DLD1 (cell line): ENCODE data around the gene MEPCE.
"Not testable (repeated sequence)": the region's sequence is repeated elsewhere in the genome, so short reads cannot be mapped to it uniquely, and the experiment has no call there.

Experiments
- in situ Hi-C: cut with HindIII; loops from 2 replicates; pipeline ENCODE4 v1.10.0; 2017; ENCODE audit warnings: low sequenced_read_pairs

The MEPCE gene

DNA sequence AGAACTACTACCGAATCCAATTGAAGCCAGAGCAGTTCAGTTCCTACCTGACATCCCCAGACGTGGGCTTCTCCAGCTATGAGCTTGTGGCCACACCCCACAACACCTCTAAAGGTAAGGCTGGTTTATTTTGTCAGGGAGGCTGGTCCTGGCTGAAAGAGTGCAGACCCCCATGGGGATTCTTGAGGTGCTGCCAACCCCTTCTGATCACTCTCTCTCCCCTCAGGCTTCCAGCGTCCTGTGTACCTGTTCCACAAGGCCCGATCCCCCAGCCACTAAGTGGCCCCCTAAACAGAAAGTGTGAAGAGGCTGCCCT lies 3.6 kb downstream of the MEPCE start:
- in situ Hi-C loops, result no loop called here

DNA sequence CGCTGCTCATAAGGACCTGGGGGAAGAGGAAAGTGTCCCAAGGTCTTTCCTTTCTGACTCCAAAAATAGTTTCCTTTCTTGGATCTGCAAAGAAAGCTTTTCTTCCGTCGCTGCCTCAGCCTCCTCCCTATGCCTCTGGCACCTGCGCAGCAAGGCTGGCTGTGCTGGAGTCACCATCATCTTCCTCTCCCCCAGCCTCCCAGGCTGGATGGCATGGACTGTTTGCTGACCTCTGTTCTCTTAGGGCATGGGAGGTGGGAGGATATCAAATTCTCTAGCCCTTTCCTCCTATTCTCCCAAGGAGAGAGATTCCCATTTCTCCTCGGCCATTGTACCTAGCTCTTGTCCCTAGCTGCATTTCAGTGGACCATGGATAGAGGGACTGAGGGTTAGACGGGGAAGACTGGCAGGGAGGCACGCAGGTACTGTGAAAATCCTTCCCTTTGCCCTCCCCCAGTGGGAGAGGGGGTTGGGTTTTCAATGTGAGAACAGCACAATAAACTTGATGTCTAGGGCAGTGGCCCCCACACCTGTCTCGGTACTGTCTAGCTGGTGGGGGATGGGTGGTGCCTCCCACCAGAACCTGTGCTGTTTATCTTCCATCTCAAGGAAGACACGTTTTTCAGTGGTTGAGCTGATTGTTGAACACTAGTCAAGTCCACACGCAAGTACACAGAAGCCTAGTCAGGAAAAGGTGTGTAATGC lies 4.1 kb downstream of the MEPCE start:
- in situ Hi-C loops, result no loop called here

DNA sequence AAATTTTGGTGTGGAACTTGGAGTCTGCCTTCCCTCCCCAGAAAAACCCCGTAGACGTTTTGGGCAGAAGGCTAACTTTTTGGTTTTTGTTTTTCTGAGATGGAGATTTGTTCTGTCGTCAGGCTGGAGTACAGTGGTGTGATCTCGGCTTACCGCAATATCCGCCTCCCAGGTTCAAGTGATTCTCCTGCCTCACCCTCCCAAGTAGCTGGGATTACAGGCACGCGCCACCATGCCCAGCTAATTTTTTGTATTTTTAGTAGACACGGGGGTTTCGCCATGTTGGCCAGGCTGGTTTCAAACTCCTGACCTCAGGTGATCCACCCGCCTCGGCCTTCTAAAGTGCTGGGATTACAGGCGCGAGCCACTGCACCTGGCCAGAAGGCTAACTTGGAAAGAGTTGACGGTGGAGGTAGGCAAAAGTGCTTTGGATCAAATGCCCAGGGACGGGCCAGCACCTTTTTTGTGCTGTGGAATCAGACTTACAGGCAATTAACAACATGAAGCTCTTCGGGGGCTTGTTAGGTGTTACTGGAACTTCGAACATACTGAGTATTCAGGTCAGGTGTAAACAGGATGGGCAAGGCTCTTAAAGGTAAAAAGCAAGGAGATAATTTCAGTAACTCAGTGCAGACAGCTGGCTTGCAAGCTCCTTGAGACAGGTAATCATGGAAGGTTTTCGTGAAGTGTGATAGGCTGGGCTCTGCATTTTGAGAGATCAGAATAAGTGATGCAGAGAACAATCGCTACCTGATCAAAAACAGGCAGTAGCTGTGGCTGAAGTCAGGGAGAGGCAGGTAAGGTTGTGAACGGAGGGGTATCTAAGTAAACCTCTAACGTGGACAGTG lies 4.9 kb downstream of the MEPCE start:
- in situ Hi-C loops, result no loop called here

DNA sequence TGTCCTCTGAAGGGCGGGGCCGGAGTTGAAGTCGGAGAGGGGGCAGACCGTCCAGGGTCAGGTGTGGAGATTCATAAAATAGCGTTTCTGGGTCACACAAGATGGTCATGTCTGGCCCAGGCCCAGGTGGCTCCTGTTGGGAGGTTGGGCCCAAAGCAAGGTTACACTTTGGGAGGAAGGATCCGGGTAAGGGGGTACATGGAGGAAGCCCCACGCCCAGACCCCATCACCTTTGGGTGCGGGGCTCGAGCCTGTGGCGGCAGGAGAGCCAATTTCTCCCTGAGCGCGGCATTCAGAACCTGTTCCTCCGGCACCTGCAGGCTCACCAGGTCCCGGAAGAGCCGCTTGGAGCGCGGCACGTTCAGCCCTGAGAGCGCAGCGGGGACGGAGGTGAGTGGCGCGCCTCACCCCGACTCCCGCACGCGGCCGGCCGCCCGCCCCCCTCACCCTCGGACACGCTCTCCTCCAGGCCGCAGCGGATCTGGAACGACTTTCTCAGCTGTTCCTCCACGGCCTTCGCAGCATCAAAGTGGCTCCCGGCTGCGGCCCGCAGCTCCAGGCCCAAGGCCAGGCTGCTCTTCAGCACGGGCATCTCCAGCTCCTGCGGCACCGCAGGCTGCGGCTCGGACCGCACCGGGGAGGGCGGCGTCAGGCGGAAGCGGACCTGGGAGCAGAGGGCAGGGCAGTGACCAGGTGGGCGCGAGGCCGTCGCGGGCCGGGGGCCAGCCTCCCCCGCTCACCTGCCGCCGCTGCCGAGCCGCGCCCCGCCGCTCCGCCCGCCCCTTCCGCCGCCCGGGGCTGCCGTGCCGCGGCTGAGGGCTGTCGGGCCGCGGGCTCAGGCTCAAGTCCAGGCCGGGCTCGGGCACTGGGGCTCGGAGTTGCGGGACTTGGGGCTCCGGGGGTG lies 6.0 kb downstream of the MEPCE start:
- in situ Hi-C loops, result no loop called here

DNA sequence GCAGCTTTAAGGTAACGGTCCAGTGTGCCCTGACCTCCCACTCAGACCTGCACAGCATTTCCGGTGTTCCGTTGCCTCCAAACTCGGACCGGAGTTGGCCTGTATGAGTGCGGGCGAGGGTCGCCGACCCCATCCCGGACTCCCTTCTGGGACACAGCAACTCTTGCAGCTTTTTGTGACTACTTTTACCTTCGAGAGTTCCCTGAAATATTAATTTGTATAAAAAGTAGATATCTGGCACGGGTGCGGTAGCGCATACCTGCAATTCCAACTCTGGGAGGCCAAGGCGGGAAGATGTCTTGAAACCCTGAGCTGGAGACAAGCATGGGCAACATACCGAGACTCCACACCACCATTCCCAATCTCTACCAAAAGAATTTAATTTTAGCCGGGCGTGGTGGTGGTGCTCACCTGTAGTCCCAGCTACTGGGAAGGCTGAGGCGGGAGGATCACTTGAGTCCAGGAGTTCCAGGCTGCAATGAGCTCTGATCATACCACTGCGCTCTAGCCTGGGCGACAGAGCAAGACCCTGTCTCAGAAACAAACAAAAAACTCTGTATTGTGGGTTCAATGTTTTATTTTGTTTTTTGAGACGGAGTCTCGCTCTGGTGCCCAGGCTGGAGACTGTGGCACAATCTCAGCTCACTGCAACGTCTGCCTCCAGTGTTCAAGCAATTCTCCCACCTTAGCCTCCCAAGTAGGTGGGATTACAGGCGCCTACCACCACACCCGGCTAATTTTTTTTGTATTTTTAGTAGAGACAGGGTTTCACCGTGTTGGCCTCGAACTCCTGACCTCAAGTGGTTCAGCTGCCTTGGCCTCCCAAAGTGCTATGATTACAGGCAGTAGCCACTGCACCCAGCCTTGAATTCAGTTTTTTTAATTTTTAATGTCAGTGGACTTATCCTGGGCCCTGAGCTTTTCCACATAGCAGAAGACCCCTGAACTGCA lies 7.8 kb downstream of the MEPCE start:
- in situ Hi-C loops, result no loop called here

DNA sequence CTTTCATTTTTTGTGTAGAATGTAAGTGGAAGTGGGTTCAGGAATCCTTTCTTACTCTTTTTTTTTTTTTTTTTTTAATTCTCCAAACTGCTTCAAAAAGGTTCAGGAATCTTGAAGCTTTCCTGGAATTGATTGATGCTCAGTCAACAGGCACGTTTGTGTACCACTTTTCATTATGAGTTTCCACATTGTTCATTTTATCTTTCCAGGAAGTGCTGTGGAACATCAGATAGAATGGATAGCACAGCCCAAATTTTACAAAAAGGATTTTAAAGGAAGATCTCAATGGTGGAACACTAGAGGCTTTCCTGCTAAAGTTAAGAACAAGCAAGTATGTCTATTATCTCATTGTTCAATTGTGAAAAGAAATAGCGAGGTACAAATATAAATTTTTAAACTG lies 8.5 kb downstream of the MEPCE start:
- in situ Hi-C loops, result no loop called here

DNA sequence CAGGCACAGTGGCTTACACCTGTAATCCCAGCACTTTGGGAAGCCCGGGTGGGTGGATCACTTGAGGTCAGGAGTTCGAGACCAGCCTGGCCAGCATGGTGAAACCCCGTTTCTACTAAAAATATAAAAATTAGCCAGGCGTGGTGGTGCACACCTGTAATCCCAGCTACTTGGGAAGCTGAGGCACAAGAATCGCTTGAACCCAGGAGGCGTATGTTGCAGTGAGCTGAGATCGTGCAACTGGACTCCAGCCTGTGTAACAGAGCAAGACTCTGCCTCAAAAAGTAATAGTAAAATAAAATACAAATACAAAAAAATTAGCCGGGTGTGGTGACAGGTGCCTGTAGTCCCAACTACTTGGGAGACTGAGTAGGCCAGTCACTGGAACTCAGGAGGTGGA lies 9.1 kb downstream of the MEPCE start:
- in situ Hi-C loops, result not testable (repeated sequence)

DNA sequence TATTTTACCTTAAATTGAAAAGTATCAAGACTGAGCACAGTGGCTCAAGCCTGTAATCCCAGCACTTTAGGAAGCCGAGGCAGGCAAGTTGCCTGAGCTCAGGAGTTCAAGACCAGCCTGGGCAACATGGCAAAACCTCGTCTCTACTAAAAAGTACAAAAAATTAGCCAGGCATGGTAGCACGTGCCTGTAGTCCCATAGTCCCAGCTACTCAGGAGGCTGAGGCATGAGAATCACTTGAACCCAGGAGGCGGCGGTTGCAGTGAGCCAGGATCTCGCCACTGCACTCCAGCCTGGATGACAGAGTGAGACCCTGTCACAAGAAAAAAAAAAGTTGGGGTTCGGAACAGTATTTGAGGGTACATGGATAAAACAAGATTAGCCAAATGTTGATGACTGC lies 9.6 kb downstream of the MEPCE start:
- in situ Hi-C loops, result not testable (repeated sequence)

DNA sequence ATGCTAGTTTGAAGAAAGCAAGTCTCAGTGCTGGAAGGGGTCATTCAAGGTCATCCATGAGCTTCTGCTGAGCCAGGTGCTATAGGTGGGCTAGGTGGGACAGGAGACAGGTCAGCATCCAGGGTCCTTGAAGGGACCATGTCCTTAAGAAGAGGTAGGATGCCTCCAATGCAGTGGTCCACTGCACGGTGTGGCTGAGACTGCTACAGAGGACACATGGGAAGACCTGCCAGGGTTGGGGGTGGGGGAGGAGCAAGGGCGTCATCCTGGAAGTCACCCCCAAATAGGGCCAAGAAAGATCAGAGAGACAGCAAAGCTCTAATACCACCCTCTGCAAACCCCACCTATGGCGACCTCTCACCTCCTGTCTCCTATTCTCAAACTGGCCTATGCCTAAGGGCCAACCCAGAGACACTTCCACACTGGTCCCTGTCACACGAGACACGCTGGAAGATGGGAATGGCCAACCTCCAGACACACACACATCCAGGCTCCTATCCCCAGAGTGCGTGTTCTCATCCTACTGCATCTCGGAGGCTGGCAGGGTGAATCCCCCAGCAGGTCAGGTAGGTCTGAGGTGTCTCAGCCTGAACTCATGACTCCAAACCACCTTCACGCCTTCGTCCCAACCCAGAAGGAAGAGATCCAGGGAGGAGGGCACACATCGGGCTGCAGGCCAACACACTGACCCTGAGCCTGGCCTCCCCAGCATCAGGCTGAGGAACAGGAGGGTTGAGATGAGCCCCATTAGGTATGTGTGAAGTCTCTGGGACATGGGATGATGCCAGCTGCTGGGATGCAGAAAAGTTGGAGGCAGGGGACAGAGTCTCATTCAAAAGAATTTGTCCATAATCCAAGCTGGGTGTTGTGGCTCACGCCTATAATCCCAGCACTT lies 12.3 kb downstream of the MEPCE start:
- in situ Hi-C loops, result no loop called here

DNA sequence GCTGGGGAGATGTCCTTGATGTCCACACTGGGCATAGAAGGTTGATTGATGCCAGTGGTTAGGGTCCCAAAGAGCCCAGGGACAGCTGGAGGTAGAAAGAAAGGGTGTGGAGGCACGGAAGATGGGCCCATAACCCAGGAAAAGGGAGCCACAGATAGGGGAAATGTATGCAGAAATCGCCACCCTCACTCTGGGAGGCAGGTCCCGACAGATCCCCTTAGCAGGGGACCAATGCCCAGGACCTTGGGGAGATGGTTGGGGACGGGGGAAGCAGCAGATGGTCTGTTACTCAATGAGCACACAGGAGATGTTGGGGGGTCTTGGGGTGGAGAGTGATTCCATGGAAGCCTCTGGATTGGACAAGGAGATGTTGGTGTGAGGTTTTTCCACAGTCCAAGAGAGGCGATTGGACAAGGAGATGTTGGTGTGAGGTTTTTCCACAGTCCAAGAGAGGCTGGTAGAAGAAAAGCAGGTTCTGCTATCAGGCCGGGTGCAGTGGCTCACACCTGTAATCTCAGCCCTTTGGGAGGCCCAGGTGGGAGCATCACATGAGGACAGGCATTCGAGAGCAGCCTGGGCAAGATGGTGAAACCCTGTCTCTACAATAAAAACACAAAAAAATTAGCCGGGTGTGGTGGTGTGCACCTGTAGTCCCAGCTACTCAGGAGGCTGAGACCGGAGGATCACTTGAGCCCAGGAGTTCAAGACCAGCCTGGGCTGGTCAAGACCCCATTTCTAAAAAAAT lies 13.6 kb downstream of the MEPCE start:
- in situ Hi-C loops, result no loop called here

DNA sequence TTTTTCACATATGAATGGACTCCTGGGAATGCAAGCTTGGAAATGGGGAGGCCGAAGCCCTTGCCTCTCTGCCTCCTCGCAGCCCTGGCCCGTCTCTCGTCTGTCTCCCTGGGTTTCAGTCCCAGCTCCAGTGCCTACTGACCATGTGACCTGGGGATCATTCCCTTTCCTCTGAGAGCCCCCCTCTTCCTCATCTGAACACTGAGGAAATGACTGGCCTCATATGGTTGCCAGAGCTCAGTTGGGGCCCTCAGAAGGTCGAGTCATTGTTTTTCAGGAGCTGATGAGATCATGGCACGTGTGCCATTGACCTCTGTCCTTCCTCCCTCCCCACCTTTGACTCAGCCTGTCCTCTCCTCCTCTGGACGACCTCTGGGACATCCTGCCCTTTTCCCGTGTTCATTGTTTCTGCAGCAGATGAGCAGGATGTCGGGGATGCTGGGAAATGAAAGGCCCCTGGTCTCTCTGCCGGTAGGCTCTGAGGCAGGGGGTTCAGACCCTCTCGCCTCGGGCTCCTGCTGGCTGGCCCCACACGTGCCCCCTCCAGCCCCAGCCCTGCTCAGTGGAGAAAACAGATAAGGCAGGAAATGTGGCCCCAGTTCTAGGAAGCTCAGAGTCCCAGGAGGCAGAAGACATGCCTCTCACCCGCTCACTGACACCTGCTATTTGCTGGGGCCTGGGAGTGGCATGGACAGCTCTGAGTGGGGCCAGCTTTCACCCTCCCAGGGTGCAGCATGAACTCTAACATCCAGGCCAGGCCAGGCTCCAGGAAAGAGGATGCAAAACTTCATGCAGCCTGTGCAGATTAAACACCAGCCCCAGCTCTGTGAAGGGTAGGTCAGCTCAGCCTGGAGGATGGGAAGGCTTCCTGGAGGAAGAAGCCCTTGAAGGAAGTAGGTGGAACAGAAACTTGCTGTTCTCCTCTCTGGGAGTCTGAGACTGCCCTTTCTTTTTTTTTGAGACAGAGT lies 15.0 kb downstream of the MEPCE start:
- in situ Hi-C loops, result no loop called here

DNA sequence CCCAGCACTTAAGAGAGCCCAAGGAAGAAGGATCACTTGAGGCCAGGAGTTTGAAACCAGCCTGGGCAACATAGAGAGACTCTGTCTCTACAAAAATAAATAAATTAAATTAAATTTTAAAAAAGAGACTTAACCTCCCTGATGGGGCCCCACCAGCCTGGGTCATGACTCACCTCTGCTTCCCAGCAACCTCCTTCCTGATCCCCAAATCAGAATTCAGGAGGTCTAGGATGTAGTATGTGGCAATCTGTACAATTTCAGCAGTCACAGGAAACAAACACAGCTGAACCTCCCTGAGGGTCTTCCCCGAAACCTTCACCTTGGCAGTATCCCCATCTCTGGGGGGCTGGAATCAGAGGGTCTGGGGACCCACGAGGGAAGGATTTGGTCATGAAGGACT lies 16.4 kb downstream of the MEPCE start:
- in situ Hi-C loops, result no loop called here

DNA sequence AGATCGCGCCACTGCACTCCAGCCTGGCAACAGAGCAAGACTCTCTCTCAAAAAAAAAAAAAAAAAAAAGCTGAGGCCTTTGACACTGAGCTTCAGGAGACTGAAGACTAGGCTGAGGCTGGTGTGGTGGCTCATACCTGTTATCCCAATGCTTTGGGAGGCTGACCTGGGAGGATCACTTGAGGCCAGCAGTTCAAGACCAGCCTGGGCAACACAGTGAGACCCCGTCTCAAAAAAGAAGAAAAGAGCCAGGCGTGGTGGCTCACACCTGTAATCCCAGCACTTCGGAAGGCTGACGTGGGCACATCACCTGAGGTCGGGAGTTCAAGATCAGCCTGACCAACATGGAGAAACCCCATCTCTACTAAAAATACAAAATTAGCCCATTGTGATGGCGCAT lies 17.7 kb downstream of the MEPCE start:
- in situ Hi-C loops, result not testable (repeated sequence)

DNA sequence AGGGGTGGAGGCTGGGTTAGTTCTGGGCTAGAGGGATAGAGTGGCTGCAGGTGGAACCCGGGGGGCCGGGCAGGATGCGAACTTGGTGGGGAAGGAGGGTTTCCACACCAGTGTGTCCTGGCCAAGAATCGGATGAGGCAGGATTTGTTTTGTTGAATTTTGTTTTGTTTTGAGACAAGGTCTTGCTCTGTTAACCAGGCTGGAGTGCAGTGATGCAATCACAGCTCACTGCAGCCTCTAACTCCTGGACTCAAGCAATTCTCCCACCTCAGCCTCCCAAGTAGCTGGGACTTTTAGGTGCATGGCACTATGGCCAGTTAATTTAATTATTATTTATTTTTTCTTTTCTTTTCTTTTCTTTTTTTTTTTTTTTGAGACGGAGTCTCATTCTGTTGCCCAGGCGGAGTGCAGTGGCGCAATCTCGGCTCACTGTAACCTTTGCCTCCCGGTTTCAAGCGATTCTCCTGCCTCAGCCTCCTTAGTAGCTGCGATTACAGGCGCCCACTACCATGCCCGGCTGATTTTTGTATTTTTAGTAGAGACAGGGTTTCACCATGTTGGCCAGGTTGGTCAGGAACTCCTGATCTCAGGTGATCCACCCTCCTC lies 19.7 kb downstream of the MEPCE start:
- in situ Hi-C loops, result no loop called here

DNA sequence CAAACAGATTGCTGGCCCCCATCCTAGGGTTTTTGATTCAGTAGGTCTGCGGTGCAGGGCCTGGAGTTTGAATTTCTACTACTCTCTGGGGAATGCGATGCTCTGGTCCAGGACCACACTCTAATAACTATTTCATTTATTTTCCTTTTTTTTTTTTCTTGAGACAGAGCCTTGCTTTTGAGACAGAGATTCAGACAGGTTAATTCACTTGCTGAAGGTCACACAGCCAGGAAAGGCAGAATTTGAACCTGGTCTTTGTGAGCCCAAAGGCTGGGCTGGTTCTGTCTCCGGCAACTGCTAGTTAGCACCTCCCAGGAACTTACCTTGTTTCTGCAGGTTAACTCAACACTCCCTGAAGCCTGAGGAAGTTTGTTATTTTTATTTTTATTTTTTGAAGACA lies 22.9 kb downstream of the MEPCE start:
- in situ Hi-C loops, result no loop called here

DNA sequence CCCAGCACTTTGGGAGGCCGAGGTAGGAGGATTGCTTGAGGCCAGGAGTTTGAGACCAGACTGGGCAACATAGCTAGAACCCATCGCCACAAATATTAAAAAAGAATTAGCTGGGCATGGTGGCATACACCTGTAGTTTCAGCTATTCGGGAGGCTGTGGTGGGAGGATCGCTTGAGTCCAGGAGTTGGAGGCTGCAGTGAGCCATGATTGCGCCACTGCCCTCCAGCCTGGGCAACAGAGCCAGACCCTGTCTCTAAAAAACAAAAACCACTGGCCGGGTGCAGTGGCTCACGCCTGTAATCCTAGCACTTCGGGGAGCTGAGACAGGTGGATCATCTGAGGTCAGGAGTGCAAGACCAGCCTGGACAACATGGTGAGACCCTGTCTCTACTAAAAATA lies 24.2 kb downstream of the MEPCE start:
- in situ Hi-C loops, result not testable (repeated sequence)

DNA sequence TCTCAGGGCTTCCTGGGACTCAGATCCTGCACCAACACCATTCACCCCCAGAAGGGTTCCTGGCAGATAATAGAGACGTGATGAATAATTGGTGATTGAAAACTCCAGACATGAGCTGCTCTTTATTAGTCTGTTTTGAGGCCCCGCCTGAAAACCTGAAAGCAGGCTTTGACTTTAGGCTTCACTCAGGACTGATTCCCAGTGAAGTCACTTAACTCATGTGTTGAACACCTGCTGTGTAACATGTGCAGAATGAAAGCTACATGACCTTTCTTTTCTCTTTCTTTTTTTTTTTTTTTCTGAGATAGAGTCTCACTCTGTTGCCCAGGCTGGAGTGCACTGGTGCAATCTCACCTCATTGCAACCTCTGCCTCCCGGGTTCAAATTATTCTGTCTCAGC lies 25.6 kb downstream of the MEPCE start:
- in situ Hi-C loops, result no loop called here
